ENCODE measurements around the gene SNX13.
"Not testable (repeated sequence)": the region's sequence is repeated elsewhere in the genome, so short reads cannot be mapped to it uniquely, and the experiment has no call there.

Gene SNX13

GRCh38 chr7:17829001-17829400 lies 111.3 kb downstream of the SNX13 start:
- no peak for DNase-seq (ENCODE audit: extremely low spot score)
- ChIA-PET POLR2A (no interaction called here), CTCF (no interaction called here)
- no peak for TF ChIP-seq FOXM1 (IDR thresholded peaks at IDR 0.05; ENCODE audit: borderline replicate concordance)

GRCh38 chr7:17822547-17823173 lies 117.6 kb downstream of the SNX13 start:
- CTCF ChIA-PET: no interaction called here
- DNase-seq (ENCODE audit: extremely low spot score): peak; percentile 8
- POLR2A ChIA-PET: no interaction called here
- TF ChIP-seq PKNOX1 (IDR thresholded peaks at IDR 0.05) (no peak), LEF1 (IDR thresholded peaks at IDR 0.05; ENCODE audit: borderline replicate concordance) (no peak), HDGF (IDR thresholded peaks at IDR 0.05; ENCODE audit: borderline replicate concordance) (no peak), ARNT (IDR thresholded peaks at IDR 0.05) (no peak), CTBP1 (IDR thresholded peaks at IDR 0.05; ENCODE audit: borderline replicate concordance) (no peak), SP1 (IDR thresholded peaks at IDR 0.05) (no peak), NFRKB (IDR thresholded peaks at IDR 0.05) (no peak), TARDBP (IDR thresholded peaks at IDR 0.05) (no peak), FOXM1 (IDR thresholded peaks at IDR 0.05; ENCODE audit: borderline replicate concordance) (no peak), L3MBTL2 (conservative IDR thresholded peaks at IDR 0.05) (no peak), FOXA1 (IDR thresholded peaks at IDR 0.05) (no peak), ZNF384 (IDR thresholded peaks at IDR 0.05) (no peak), FOXK2 (IDR thresholded peaks at IDR 0.05) (no peak), SUZ12 (IDR thresholded peaks at IDR 0.05) (no peak), ELF4 (IDR thresholded peaks at IDR 0.05) (no peak), BHLHE40 (IDR thresholded peaks at IDR 0.05; ENCODE audit: borderline replicate concordance) (no peak)

GRCh38 chr7:17816903-17817302 lies 123.4 kb downstream of the SNX13 start:
- ChIA-PET CTCF (no interaction called here), POLR2A (no interaction called here)
- DNase-seq (ENCODE audit: extremely low spot score): no peak
- TF ChIP-seq SP1 (IDR thresholded peaks at IDR 0.05) (no peak), FOXM1 (IDR thresholded peaks at IDR 0.05; ENCODE audit: borderline replicate concordance) (no peak), FOXK2 (IDR thresholded peaks at IDR 0.05) (no peak), CTBP1 (IDR thresholded peaks at IDR 0.05; ENCODE audit: borderline replicate concordance) (no peak), TARDBP (IDR thresholded peaks at IDR 0.05) (no peak), LEF1 (IDR thresholded peaks at IDR 0.05; ENCODE audit: borderline replicate concordance) (no peak), BHLHE40 (IDR thresholded peaks at IDR 0.05; ENCODE audit: borderline replicate concordance) (no peak), L3MBTL2 (conservative IDR thresholded peaks at IDR 0.05) (no peak), PKNOX1 (IDR thresholded peaks at IDR 0.05) (no peak), ARNT (IDR thresholded peaks at IDR 0.05) (no peak), HDGF (IDR thresholded peaks at IDR 0.05; ENCODE audit: borderline replicate concordance) (no peak), SUZ12 (IDR thresholded peaks at IDR 0.05) (no peak), NFRKB (IDR thresholded peaks at IDR 0.05) (no peak), ZNF384 (IDR thresholded peaks at IDR 0.05) (no peak), ELF4 (IDR thresholded peaks at IDR 0.05) (no peak), FOXA1 (IDR thresholded peaks at IDR 0.05) (no peak)

- no peak for TF ChIP-seq ARNT (IDR thresholded peaks at IDR 0.05)
- no peak for TF ChIP-seq ELF4 (IDR thresholded peaks at IDR 0.05)
- TF ChIP-seq LEF1 (IDR thresholded peaks at IDR 0.05; ENCODE audit: borderline replicate concordance): no peak
- TF ChIP-seq NFRKB (IDR thresholded peaks at IDR 0.05): no peak
- TF ChIP-seq ZNF384 (IDR thresholded peaks at IDR 0.05): no peak
- TF ChIP-seq CTBP1 (IDR thresholded peaks at IDR 0.05; ENCODE audit: borderline replicate concordance): no peak
- TF ChIP-seq L3MBTL2 (conservative IDR thresholded peaks at IDR 0.05): no peak
- TF ChIP-seq SUZ12 (IDR thresholded peaks at IDR 0.05): no peak
- POLR2A ChIA-PET: no interaction called here
- CTCF ChIA-PET: no interaction called here
- DNase-seq (ENCODE audit: extremely low spot score): no peak
Measured at GRCh38 chr7:17815318-17815717, 125.0 kb downstream of the SNX13 start.

- ChIA-PET POLR2A (no interaction called here), CTCF (no interaction called here)
- TF ChIP-seq SP1 (IDR thresholded peaks at IDR 0.05): no peak
- no peak for TF ChIP-seq ELF4 (IDR thresholded peaks at IDR 0.05)
- no peak for TF ChIP-seq SUZ12 (IDR thresholded peaks at IDR 0.05)
- TF ChIP-seq BHLHE40 (IDR thresholded peaks at IDR 0.05; ENCODE audit: borderline replicate concordance): no peak
- TF ChIP-seq NFRKB (IDR thresholded peaks at IDR 0.05): no peak
- TF ChIP-seq FOXM1 (IDR thresholded peaks at IDR 0.05; ENCODE audit: borderline replicate concordance): no peak
- no peak for TF ChIP-seq FOXA1 (IDR thresholded peaks at IDR 0.05)
- TF ChIP-seq LEF1 (IDR thresholded peaks at IDR 0.05; ENCODE audit: borderline replicate concordance): no peak
- no peak for TF ChIP-seq L3MBTL2 (conservative IDR thresholded peaks at IDR 0.05)
- TF ChIP-seq TARDBP (IDR thresholded peaks at IDR 0.05): no peak
- DNase-seq (ENCODE audit: extremely low spot score): no peak
Measured at GRCh38 chr7:17814058-17814457, 126.2 kb downstream of the SNX13 start.

GRCh38 chr7:17809215-17809614 lies 131.1 kb downstream of the SNX13 start:
- POLR2A ChIA-PET; DNase-seq (ENCODE audit: extremely low spot score); CTCF ChIA-PET: not testable (repeated sequence)

- no peak for DNase-seq (ENCODE audit: extremely low spot score)
- ChIA-PET CTCF (interaction anchor here (0.6 kb wide), 1 partner anchor 130 kb away, joined by 3 read pairs; no protein-coding TSS in a partner anchor), POLR2A (no interaction called here)
- TF ChIP-seq BHLHE40 (IDR thresholded peaks at IDR 0.05; ENCODE audit: borderline replicate concordance): no peak
- TF ChIP-seq PKNOX1 (IDR thresholded peaks at IDR 0.05): no peak
- no peak for TF ChIP-seq TARDBP (IDR thresholded peaks at IDR 0.05)
- no peak for TF ChIP-seq FOXA1 (IDR thresholded peaks at IDR 0.05)
- no peak for TF ChIP-seq FOXK2 (IDR thresholded peaks at IDR 0.05)
- TF ChIP-seq FOXM1 (IDR thresholded peaks at IDR 0.05; ENCODE audit: borderline replicate concordance): no peak
- TF ChIP-seq ARNT (IDR thresholded peaks at IDR 0.05): no peak
- TF ChIP-seq L3MBTL2 (conservative IDR thresholded peaks at IDR 0.05): no peak
- no peak for TF ChIP-seq NFRKB (IDR thresholded peaks at IDR 0.05)
- no peak for TF ChIP-seq HDGF (IDR thresholded peaks at IDR 0.05; ENCODE audit: borderline replicate concordance)
- no peak for TF ChIP-seq ELF4 (IDR thresholded peaks at IDR 0.05)
- no peak for TF ChIP-seq ZNF384 (IDR thresholded peaks at IDR 0.05)
- TF ChIP-seq SP1 (IDR thresholded peaks at IDR 0.05): no peak
- no peak for TF ChIP-seq LEF1 (IDR thresholded peaks at IDR 0.05; ENCODE audit: borderline replicate concordance)
- TF ChIP-seq SUZ12 (IDR thresholded peaks at IDR 0.05): no peak
Measured at GRCh38 chr7:17807242-17807641, 133.1 kb downstream of the SNX13 start.
